C4-2B (cell line): Measurements from ENCODE around the gene RPF1.

Experiments
- ZFX ChIP-seq: fragments of 450-650 bp; IDR thresholded peaks from 2 replicates; pipeline ENCODE4 v1.6.1; 2017
- TF ChIP-seq, protein P1 (sequence below): fragments of 450-650 bp; conservative IDR thresholded peaks from 2 replicates; pipeline ENCODE4 v1.5.1; 2017; ENCODE audit warnings: mild to moderate bottlenecking

DNA sequence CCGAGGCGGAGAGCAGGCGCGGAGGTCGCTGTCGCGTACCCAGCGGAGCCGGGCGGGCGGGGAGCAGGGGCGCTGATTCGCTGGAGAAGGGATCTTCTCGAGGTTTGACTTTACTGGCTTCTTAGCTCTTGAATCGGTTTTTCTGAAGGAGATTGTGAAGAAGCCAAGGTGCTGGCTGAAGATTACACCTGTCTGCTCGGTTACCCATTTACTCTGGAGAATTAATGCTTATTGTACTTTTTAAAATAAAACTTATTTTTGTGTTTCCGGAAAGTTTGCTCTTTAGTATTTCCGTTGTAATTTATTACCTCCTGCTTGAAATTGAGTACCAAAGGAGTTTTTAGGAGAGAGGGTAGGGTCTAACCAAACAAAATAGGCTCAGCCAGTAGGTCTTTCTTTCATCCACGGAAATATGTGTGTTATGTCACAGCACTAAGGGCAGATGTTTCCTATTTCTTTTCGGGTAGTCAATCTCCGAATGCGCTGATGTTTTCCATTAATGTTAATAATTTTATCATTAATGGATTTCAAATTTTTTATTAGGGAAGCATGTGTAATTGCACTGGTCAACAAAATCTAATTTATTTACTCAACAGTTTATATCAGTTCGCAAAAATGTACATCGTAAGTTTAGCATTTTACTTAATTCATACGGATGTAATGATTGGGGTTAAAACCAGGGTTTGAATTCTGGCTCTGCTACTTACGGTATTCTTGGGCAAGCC lies 27.8 kb downstream of the RPF1 start:
- TF ChIP-seq, protein P1, sequence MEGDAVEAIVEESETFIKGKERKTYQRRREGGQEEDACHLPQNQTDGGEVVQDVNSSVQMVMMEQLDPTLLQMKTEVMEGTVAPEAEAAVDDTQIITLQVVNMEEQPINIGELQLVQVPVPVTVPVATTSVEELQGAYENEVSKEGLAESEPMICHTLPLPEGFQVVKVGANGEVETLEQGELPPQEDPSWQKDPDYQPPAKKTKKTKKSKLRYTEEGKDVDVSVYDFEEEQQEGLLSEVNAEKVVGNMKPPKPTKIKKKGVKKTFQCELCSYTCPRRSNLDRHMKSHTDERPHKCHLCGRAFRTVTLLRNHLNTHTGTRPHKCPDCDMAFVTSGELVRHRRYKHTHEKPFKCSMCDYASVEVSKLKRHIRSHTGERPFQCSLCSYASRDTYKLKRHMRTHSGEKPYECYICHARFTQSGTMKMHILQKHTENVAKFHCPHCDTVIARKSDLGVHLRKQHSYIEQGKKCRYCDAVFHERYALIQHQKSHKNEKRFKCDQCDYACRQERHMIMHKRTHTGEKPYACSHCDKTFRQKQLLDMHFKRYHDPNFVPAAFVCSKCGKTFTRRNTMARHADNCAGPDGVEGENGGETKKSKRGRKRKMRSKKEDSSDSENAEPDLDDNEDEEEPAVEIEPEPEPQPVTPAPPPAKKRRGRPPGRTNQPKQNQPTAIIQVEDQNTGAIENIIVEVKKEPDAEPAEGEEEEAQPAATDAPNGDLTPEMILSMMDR = no peak
- no peak for TF ChIP-seq ZFX
